H1 (cell line): ENCODE measurements around the gene PPM1L. TPM values are rescaled to one million over a fixed set of nuclear protein-coding genes. Genes with fewer than 3 reads are reported as not detected.

Source experiments
- CTCF ChIA-PET: fragments of 300-600 bp; sonication (Branson Sonifier 250); formaldehyde crosslinking; loops from one replicate; lab custom pipeline; 2021; ENCODE audit not compliant: partially characterized antibody; lab: Charles Lee
- POLR2A ChIA-PET: fragments of 300-600 bp; sonication (Branson Sonifier 250); formaldehyde crosslinking; loops from one replicate; lab custom pipeline; 2021; ENCODE audit warnings: inconsistent platforms; ENCODE audit not compliant: partially characterized antibody; lab: Charles Lee
- DNase-seq, 2 experiments: peaks; one replicate each; pipeline versions ENCODE4 v3.0.0 to v3.0.0-alpha.2; 2010 to 2022; ENCODE audit warnings: low spot score in 2 of 2, low read depth in 1 of 2, mixed read lengths in 1 of 2
- FAIRE-seq: peaks from 2 replicates; lab custom pipeline; 2011; peaks lifted over from hg19 to GRCh38; lab: Jason Lieb, UNC
- H2AFZ ChIP-seq: 2 replicates; pipeline ENCODE4 v1.8.1; 2012; ENCODE audit warnings: low read length, inconsistent platforms
- H2AK5ac ChIP-seq: 2 replicates; pipeline ENCODE4 v1.6.1; 2013; ENCODE audit warnings: low read depth, low read length
- H2BK120ac ChIP-seq: replicated peaks from 2 replicates; pipeline ENCODE3; 2013; ENCODE audit warnings: low read depth, low read length, inconsistent platforms
- H2BK12ac ChIP-seq: 2 replicates; pipeline ENCODE4 v1.6.1; 2013; ENCODE audit warnings: low read depth, low read length
- H2BK15ac ChIP-seq: 2 replicates; pipeline ENCODE4 v1.6.1; 2013; ENCODE audit warnings: low read length
- H2BK20ac ChIP-seq: 2 replicates; pipeline ENCODE4 v1.6.1; 2013; ENCODE audit warnings: low read length
- H2BK5ac ChIP-seq: 2 replicates; pipeline ENCODE4 v1.6.1; 2013; ENCODE audit warnings: low read depth, low read length
- H3K14ac ChIP-seq: 2 replicates; pipeline ENCODE4 v1.6.1; 2013; ENCODE audit warnings: inconsistent platforms; ENCODE audit not compliant: insufficient read length
- H3K18ac ChIP-seq: 2 replicates; pipeline ENCODE4 v1.6.1; 2013; ENCODE audit warnings: low read length; ENCODE audit errors: extremely low read depth
- H3K23ac ChIP-seq: 2 replicates; pipeline ENCODE4 v1.6.1; 2013; ENCODE audit warnings: inconsistent platforms; ENCODE audit not compliant: insufficient read length
- H3K23me2 ChIP-seq: 2 replicates; pipeline ENCODE4 v1.6.1; 2013; ENCODE audit warnings: low read depth, low read length
- H3K27ac ChIP-seq: 2 replicates; pipeline ENCODE4 v1.6.1; 2011; ENCODE audit warnings: low read depth, low read length, inconsistent platforms
- H3K27me3 ChIP-seq, 4 experiments: replicated peaks in 1 of 4; 1 replicate in 1 of 4; 2 replicates in 3 of 4; pipeline versions ENCODE4 v1.6.1 to v1.8.1; 2011 to 2013; ENCODE audit warnings: low read length in 3 of 4, mild to moderate bottlenecking in 3 of 4, inconsistent platforms in 2 of 4, mixed read lengths in 2 of 4, moderate library complexity in 1 of 4; ENCODE audit not compliant: control insufficient read depth in 3 of 4, insufficient read depth in 3 of 4; ENCODE audit errors: extremely low read depth in 1 of 4
- H3K36me3 ChIP-seq, 4 experiments: 2 replicates each; pipeline versions ENCODE4 v1.6.1 to v1.8.1; 2011 to 2013; ENCODE audit warnings: mild to moderate bottlenecking in 4 of 4, low read length in 3 of 4, moderate library complexity in 2 of 4, control low read depth in 1 of 4, inconsistent platforms in 1 of 4; ENCODE audit not compliant: insufficient read depth in 4 of 4, control insufficient read depth in 2 of 4
- H3K4ac ChIP-seq: replicated peaks from 2 replicates; pipeline ENCODE3; 2013; ENCODE audit warnings: low read length, low read depth, mixed read lengths, inconsistent platforms; ENCODE audit not compliant: insufficient read length
- H3K4me1 ChIP-seq, 4 experiments: replicated peaks in 1 of 4; 1 replicate in 1 of 4; 2 replicates in 3 of 4; pipeline versions ENCODE4 v1.6.1 to v1.8.1; 2011 to 2013; ENCODE audit warnings: low read length in 3 of 4, inconsistent platforms in 2 of 4, mixed read lengths in 1 of 4; ENCODE audit not compliant: insufficient read depth in 4 of 4, control insufficient read depth in 3 of 4
- H3K4me2 ChIP-seq, 2 experiments: 2 replicates each; pipeline versions ENCODE4 v1.6.1 to v1.8.1; 2011 to 2013; ENCODE audit warnings: low read depth in 2 of 2, low read length in 2 of 2, control low read depth in 1 of 2, inconsistent platforms in 1 of 2, mild to moderate bottlenecking in 1 of 2; ENCODE audit not compliant: insufficient read depth in 1 of 2
- H3K4me3 ChIP-seq, 4 experiments: fragments of 200-600, 300-600 bp in 1 of 4; sonication (generic), shearing (Covaris generic), sonication (Bioruptor Twin) in 1 of 4; 2 replicates each; pipeline versions ENCODE4 v1.5.1 to v1.8.1; 2011 to 2016; ENCODE audit warnings: low read length in 4 of 4, low read depth in 3 of 4, control low read depth in 2 of 4, inconsistent platforms in 2 of 4, mild to moderate bottlenecking in 2 of 4, mixed read lengths in 1 of 4, moderate library complexity in 1 of 4; ENCODE audit not compliant: insufficient read depth in 2 of 4; ENCODE audit errors: extremely low read depth in 1 of 4
- H3K56ac ChIP-seq: replicated peaks from 2 replicates; pipeline ENCODE3; 2013; ENCODE audit warnings: low read depth, mild to moderate bottlenecking, mixed read lengths, low read length, inconsistent platforms; ENCODE audit not compliant: insufficient read length
- H3K79me1 ChIP-seq: 2 replicates; pipeline ENCODE4 v1.6.1; 2013; ENCODE audit warnings: low read depth, low read length, control low read depth
- H3K79me2 ChIP-seq, 2 experiments: 2 replicates each; pipeline versions ENCODE4 v1.6.1 to v1.8.1; 2012 to 2013; ENCODE audit warnings: low read length in 2 of 2, mild to moderate bottlenecking in 2 of 2, inconsistent platforms in 1 of 2; ENCODE audit not compliant: insufficient read depth in 2 of 2, control insufficient read depth in 1 of 2
- H3K9ac ChIP-seq, 4 experiments: replicated peaks in 1 of 4; 1 replicate in 1 of 4; 2 replicates in 3 of 4; pipeline versions ENCODE4 v1.6.1 to v1.8.1; 2011 to 2013; ENCODE audit warnings: low read depth in 3 of 4, low read length in 3 of 4, control low read depth in 2 of 4, mild to moderate bottlenecking in 2 of 4, moderate library complexity in 2 of 4, inconsistent platforms in 1 of 4; ENCODE audit errors: extremely low read depth in 1 of 4
- H3K9me3 ChIP-seq, 2 experiments: 2 replicates each; pipeline versions ENCODE4 v1.6.1 to v1.8.1; 2012 to 2013; ENCODE audit warnings: mild to moderate bottlenecking in 2 of 2, moderate library complexity in 2 of 2, control low read depth in 1 of 2, inconsistent platforms in 1 of 2, low read depth in 1 of 2, low read length in 1 of 2, mixed read lengths in 1 of 2; ENCODE audit not compliant: insufficient read depth in 2 of 2
- H4K20me1 ChIP-seq, 2 experiments: replicated peaks in 1 of 2; 2 replicates each; pipeline versions ENCODE3 to v1.8.1; 2011 to 2013; ENCODE audit warnings: inconsistent platforms in 2 of 2, low read length in 2 of 2, mild to moderate bottlenecking in 1 of 2; ENCODE audit not compliant: insufficient read depth in 2 of 2, control insufficient read depth in 1 of 2
- H4K5ac ChIP-seq: 2 replicates; pipeline ENCODE4 v1.6.1; 2013; ENCODE audit warnings: low read length, low read depth, mixed read lengths, inconsistent platforms; ENCODE audit not compliant: insufficient read length
- H4K8ac ChIP-seq: 2 replicates; pipeline ENCODE4 v1.8.0; 2013; ENCODE audit warnings: mild to moderate bottlenecking, moderate library complexity, low read length, inconsistent platforms; ENCODE audit not compliant: insufficient read depth; ENCODE audit errors: extremely low read depth
- H4K91ac ChIP-seq: replicated peaks from 2 replicates; pipeline ENCODE3; 2013; ENCODE audit warnings: low read length, mixed read lengths, inconsistent platforms; ENCODE audit not compliant: insufficient read length
- TCF12 ChIP-seq: IDR thresholded peaks from 2 replicates; pipeline ENCODE4 v1.6.1; 2011; ENCODE audit warnings: low read depth, mild to moderate bottlenecking, low read length
- TEAD4 ChIP-seq: IDR thresholded peaks from 2 replicates; pipeline ENCODE4 v1.6.1; 2012; ENCODE audit warnings: low read depth, low read length, inconsistent platforms, mixed read lengths
- WGBS, 2 experiments: shearing (Covaris generic) in 1 of 2; methylation state at CpG; one replicate each; pipeline versions ENCODE4 v1.1.6 to v1.1.7; 2013 to 2015; ENCODE audit warnings: low lambda C conversion rate in 2 of 2, mixed read lengths in 2 of 2, inconsistent platforms in 1 of 2, low coverage in 1 of 2, missing lambda C conversion rate in 1 of 2; ENCODE audit not compliant: insufficient replicate concordance in 2 of 2, insufficient coverage in 1 of 2, insufficient read length in 1 of 2; ENCODE audit errors: extremely low coverage in 1 of 2, missing lambda C conversion rate in 1 of 2; 5-methylcytosine and 5-hydroxymethylcytosine counted together
- polyA plus RNA-seq, 7 experiments: library from polyadenylated mRNA; depleted of rRNA in 3 of 7; stranded (reverse) in 5 of 7; unstranded in 2 of 7; fragments of >200 nt in 5 of 7; fragments of 200-250 nt in 2 of 7; gene quantifications; 1 replicate in 5 of 7; 2 replicates in 1 of 7; 4 replicates in 1 of 7; pipeline versions ENCODE4 v1.2.1 to v1.2.3, GENCODE V29; 2011 to 2013; ENCODE audit warnings: missing spikeins in 2 of 7, mixed read lengths in 2 of 7
- total RNA-seq: library from RNA; stranded (reverse); fragmentation: NEBNext Ultra II Directional; extraction: Animal tissue kit (Norgen Biotek cat#: 25700); gene quantifications from 2 replicates; pipeline ENCODE4 v1.2.1, GENCODE V29; 2021

The PPM1L gene
- total and polyA plus RNA-seq, 2 of the 8 experiments (the other 6 are each of a cell fraction or from before 2014, with no cell fraction given), result 2.8 to 18.1 TPM

GRCh38 chr3:160830796-160831195 is 74.8 kb downstream of the PPM1L start:
- Histone ChIP-seq H2BK12ac (no peak overlapping the region), H2BK120ac (no peak overlapping the region), H3K23ac (no peak overlapping the region), H3K79me1 (no peaks in the 10 kb centered on the region), H3K36me3 (no peaks in the 10 kb centered on the region), H2BK20ac (no peak overlapping the region), H4K91ac (no peak overlapping the region), H4K5ac (no peak overlapping the region), H3K14ac (no peak overlapping the region), H3K79me2 (no peaks in the 10 kb centered on the region), H2BK15ac (no peak overlapping the region), H3K4ac (no peak overlapping the region), H3K9ac (no peak overlapping the region), H3K9me3 (no peaks in the 10 kb centered on the region), H2AK5ac (no peak overlapping the region), H2AFZ (no peak overlapping the region), H4K8ac (no peak overlapping the region), H3K27me3 (no peaks in the 10 kb centered on the region), H3K27ac (no peak overlapping the region), H3K23me2 (no peaks in the 10 kb centered on the region; the same call in 1 of the 2 replicates), H3K4me1 (peaks cover 0 to 4% (median 1%) of the 10 kb centered on the region in 4 experiments; a peak in 1 of 7 replicates), H3K4me3 (no peak overlapping the region), H4K20me1 (no peaks in the 10 kb centered on the region), H3K56ac (no peak overlapping the region), H3K4me2 (no peak overlapping the region), H2BK5ac (no peak overlapping the region), H3K18ac (no peak overlapping the region)
- ChIA-PET CTCF (no interaction called here), POLR2A (no interaction called here)
- DNase-seq (no peak), FAIRE-seq (no peak)
- WGBS, 2 experiments, result 95% methylated on average over 1 of the region's 1 CpG; no CpG with 5 or more reads in 1 of the 2 experiments
- TF ChIP-seq TCF12, result no peak
- 0 out of 2 replicates have a peak, but pooled peaks have one; percentile 6 for TF ChIP-seq TEAD4
